HepG2 (cell line): ENCODE results near the gene PLG. TPM values are rescaled to one million over a fixed set of nuclear protein-coding genes. Genes with fewer than 3 reads are reported as not detected.

ENCODE experiments used
- ATAC-seq: fragments of 200-7000 bp; cut with Tn5 transposase; 3 replicates; pipeline ENCODE4 v1.9.1; 2020; ENCODE audit warnings: mild to moderate bottlenecking, moderate library complexity
- BruUV-seq: library from RNA; stranded (reverse); fragments of 400-500 nt; replicated peaks from 2 replicates; lab custom pipeline; 2021; lab: Mats Ljungman, UMichigan
- CTCF ChIA-PET: fragments of 300-600 bp; formaldehyde crosslinking; extraction: SDS; loops from one replicate; lab custom pipeline; 2021; ENCODE audit warnings: low total read pairs, inconsistent platforms, low intra/inter-chr PET ratio; lab: Yijun Ruan, JAX
- POLR2A ChIA-PET: fragments of 350-600 bp; sonication (Branson Sonifier 250); formaldehyde crosslinking; loops from one replicate; lab custom pipeline; 2020; ENCODE audit warnings: antibody characterized with exemption, inconsistent platforms; lab: Yijun Ruan, JAX
- DNase-seq: peaks from one replicate; pipeline ENCODE4 v3.0.0-alpha.2; 2015; ENCODE audit warnings: low spot score
- FAIRE-seq: peaks from 3 replicates; lab custom pipeline; 2011; peaks lifted over from hg19 to GRCh38; lab: Jason Lieb, UNC
- H2AFZ ChIP-seq: one replicate; pipeline ENCODE4 v1.6.1; 2011; ENCODE audit warnings: low read length, inconsistent platforms
- H3K27ac ChIP-seq: fragments of 300-600 bp; 3 replicates; pipeline ENCODE4 v1.8.0; 2011; ENCODE audit warnings: mixed run types, mild to moderate bottlenecking, mixed read lengths, low read length, inconsistent platforms; ENCODE audit not compliant: insufficient read depth; ENCODE audit errors: extremely low read length
- H3K27me3 ChIP-seq, 2 experiments: fragments of 200-600 bp in 1 of 2; 2 replicates in 1 of 2; 3 replicates in 1 of 2; pipeline versions ENCODE4 v1.6.0 to v1.8.0; 2011; ENCODE audit warnings: low read length in 2 of 2, mild to moderate bottlenecking in 2 of 2, moderate library complexity in 2 of 2, inconsistent platforms in 1 of 2; ENCODE audit not compliant: insufficient read depth in 2 of 2, control insufficient read depth in 1 of 2
- H3K36me3 ChIP-seq, 2 experiments: fragments of 200-600 bp in 1 of 2; replicated peaks in 1 of 2; 2 replicates in 1 of 2; 3 replicates in 1 of 2; pipeline versions ENCODE4 v1.5.1 to v1.8.0; 2011; ENCODE audit warnings: low read length in 2 of 2, inconsistent platforms in 1 of 2; ENCODE audit not compliant: insufficient read depth in 2 of 2, control insufficient read depth in 1 of 2
- H3K4me1 ChIP-seq: 2 replicates; pipeline ENCODE4 v1.5.1; 2012; ENCODE audit warnings: low read length, inconsistent platforms; ENCODE audit not compliant: insufficient read depth
- H3K4me2 ChIP-seq: 2 replicates; pipeline ENCODE4 v1.6.0; 2011; ENCODE audit warnings: low read depth, low read length, inconsistent platforms
- H3K4me3 ChIP-seq, 3 experiments: fragments of 200-600 bp in 1 of 3; sonication (generic), shearing (Covaris generic) in 1 of 3; replicated peaks in 1 of 3; 2 replicates each; pipeline ENCODE4 v1.5.1; 2011 to 2016; ENCODE audit warnings: low read length in 3 of 3, inconsistent platforms in 2 of 3, low read depth in 2 of 3, mild to moderate bottlenecking in 2 of 3, control low read depth in 1 of 3, mixed read lengths in 1 of 3; ENCODE audit not compliant: insufficient read depth in 1 of 3
- H3K79me2 ChIP-seq: one replicate; pipeline ENCODE4 v1.6.1; 2011; ENCODE audit warnings: low read length, inconsistent platforms; ENCODE audit not compliant: insufficient read depth
- H3K9ac ChIP-seq: 2 replicates; pipeline ENCODE4 v1.6.0; 2011; ENCODE audit warnings: mild to moderate bottlenecking, low read depth, low read length, inconsistent platforms; ENCODE audit not compliant: insufficient read depth
- H3K9me3 ChIP-seq: 2 replicates; pipeline ENCODE4 v1.5.1; 2012; ENCODE audit warnings: mild to moderate bottlenecking, low read length
- H4K20me1 ChIP-seq: 2 replicates; pipeline ENCODE4 v1.6.0; 2011; ENCODE audit warnings: inconsistent platforms, mild to moderate bottlenecking, low read length, moderate library complexity; ENCODE audit not compliant: insufficient read depth
- ATF7 ChIP-seq, 2 experiments: fragments of 450-650 bp in 1 of 2; sonication (generic) in 1 of 2; formaldehyde crosslinking in 1 of 2; IDR thresholded peaks; 2 replicates each; pipeline versions ENCODE4 v1.4.0 to v1.6.1; 2016 to 2020; ENCODE audit warnings: antibody characterized with exemption in 1 of 2, mild to moderate bottlenecking in 1 of 2, missing genetic modification reagents in 1 of 2
- BHLHE40 ChIP-seq: IDR thresholded peaks from 2 replicates; pipeline ENCODE4 v1.6.1; 2011; ENCODE audit warnings: low read length, improper control_type of control experiment
- FOXA1 ChIP-seq, 2 experiments: fragments of 450-650 bp in 1 of 2; sonication (generic) in 1 of 2; formaldehyde crosslinking in 1 of 2; IDR thresholded peaks; 2 replicates each; pipeline versions ENCODE4 v1.4.0 to v1.6.1; 2016 to 2020; ENCODE audit warnings: missing genetic modification reagents in 1 of 2
- HNRNPK ChIP-seq: fragments of 200-400 bp; formaldehyde crosslinking; IDR thresholded peaks from 2 replicates; pipeline ENCODE4 v1.6.1; 2018; ENCODE audit warnings: low read length, low read depth, moderate library complexity, mild to moderate bottlenecking; ENCODE audit not compliant: poor library complexity, severe bottlenecking
- IKZF1 ChIP-seq: fragments of 450-650 bp; IDR thresholded peaks from 2 replicates; pipeline ENCODE4 v1.7.1; 2016
- LCORL ChIP-seq, 2 experiments: fragments of 450-650 bp in 1 of 2; sonication (generic) in 1 of 2; formaldehyde crosslinking in 1 of 2; IDR thresholded peaks; 2 replicates each; pipeline versions ENCODE4 v1.5.0 to v1.6.1; 2017 to 2020; ENCODE audit warnings: antibody characterized with exemption in 1 of 2, missing genetic modification reagents in 1 of 2
- MAFK ChIP-seq, 2 experiments: IDR thresholded peaks in 1 of 2; conservative IDR thresholded peaks in 1 of 2; 2 replicates each; pipeline ENCODE4 v1.6.1; 2011; ENCODE audit warnings: improper control_type of control experiment in 2 of 2, low read length in 2 of 2
- MED13 ChIP-seq: sonication (generic); formaldehyde crosslinking; IDR thresholded peaks from 2 replicates; pipeline ENCODE4 v1.5.0; 2020; ENCODE audit warnings: missing genetic modification reagents
- NBN ChIP-seq: fragments of 450-650 bp; conservative IDR thresholded peaks from 2 replicates; pipeline ENCODE4 v1.6.1; 2017
- PLRG1 ChIP-seq: fragments of 450-650 bp; conservative IDR thresholded peaks from 2 replicates; pipeline ENCODE4 v1.6.1; 2016
- ZBED4 ChIP-seq: sonication (generic); formaldehyde crosslinking; IDR thresholded peaks from 2 replicates; pipeline ENCODE4 v1.4.0; 2020; ENCODE audit warnings: missing genetic modification reagents, borderline replicate concordance
- ZBTB8A ChIP-seq: sonication (generic); formaldehyde crosslinking; IDR thresholded peaks from 2 replicates; pipeline ENCODE4 v1.4.0; 2020; ENCODE audit warnings: mild to moderate bottlenecking, low read depth, missing genetic modification reagents, borderline replicate concordance
- ZNF207 ChIP-seq: fragments of 450-650 bp; IDR thresholded peaks from 2 replicates; pipeline ENCODE4 v1.6.1; 2016; ENCODE audit warnings: antibody characterized with exemption, borderline replicate concordance
- ZNF577 ChIP-seq: sonication (generic); formaldehyde crosslinking; IDR thresholded peaks from 2 replicates; pipeline ENCODE4 v1.4.0; 2020; ENCODE audit warnings: mild to moderate bottlenecking, low read depth, missing genetic modification reagents, borderline replicate concordance
- ZNF598 ChIP-seq: sonication (generic); formaldehyde crosslinking; IDR thresholded peaks from 2 replicates; pipeline ENCODE4 v1.5.1; 2020; ENCODE audit warnings: mild to moderate bottlenecking, missing genetic modification reagents, borderline replicate concordance
- WGBS: methylation state at CpG from one replicate; pipeline ENCODE4 v1.1.6; 2017; ENCODE audit warnings: low lambda C conversion rate; 5-methylcytosine and 5-hydroxymethylcytosine counted together
- in situ Hi-C: cut with HindIII; loops from 2 replicates; pipeline ENCODE4 v1.10.0; 2017; ENCODE audit warnings: low pct_unique_long_range_greater_than_20kb; ENCODE audit not compliant: extremely low pct_ligation_motif_present
- intact Hi-C: fragments of 100-400 bp; cut with micrococcal nuclease; formaldehyde crosslinking; loops from one replicate; pipeline ENCODE4 v1.10.0; 2022; ENCODE audit not compliant: unreplicated experiment
- polyA plus RNA-seq, 8 experiments: library from polyadenylated mRNA; depleted of rRNA in 3 of 8; stranded (reverse) in 7 of 8; unstranded in 1 of 8; fragments of >200 nt; fragmentation: Illumina TruSeq in 4 of 8; extraction: Trizol in 4 of 8; gene quantifications; 2 replicates each; pipeline versions ENCODE4 v1.2.1 to v1.2.3, GENCODE V29; 2011 to 2016; ENCODE audit warnings: low read depth in 4 of 8, missing spikeins in 1 of 8, mixed read lengths in 1 of 8; ENCODE audit not compliant: insufficient read depth in 1 of 8
- total RNA-seq, 5 experiments: library from RNA; depleted of rRNA; stranded (reverse); fragments of >200 nt; fragmentation: Illumina TruSeq; extraction: Trizol; gene quantifications; 2 replicates each; pipeline ENCODE4 v1.2.3, GENCODE V29; 2016; ENCODE audit warnings: low read depth in 1 of 5

Gene PLG
- total and polyA plus RNA-seq, 2 of the 13 experiments (the other 11 are each of a cell fraction or from before 2014, with no cell fraction given), result 1.7 to 10.7 TPM

GRCh38 chr6:160756871-160757270 lies 54.8 kb downstream of the PLG start:
- H3K4me2 ChIP-seq, result no peak overlapping the region
- TF ChIP-seq MAFK (conservative IDR thresholded peaks at IDR 0.05 in 1 of 2, IDR thresholded peaks at IDR 0.05 in 1 of 2; ENCODE audit: low read length in 2 of 2) (0 out of 4 replicates have a peak, but pooled peaks have one; percentile 1 to 17), HNRNPK (no peak)
- no peak overlapping the region for H3K9ac ChIP-seq
- DNase-seq, result no peak
- no peaks in the 10 kb centered on the region for H3K27me3 ChIP-seq
- FAIRE-seq, result no peak
- in situ Hi-C loops (no loop called here), intact Hi-C loops (no loop called here)
- no peaks in the 10 kb centered on the region for H3K4me1 ChIP-seq
- POLR2A ChIA-PET, result no interaction called here
- CTCF ChIA-PET, result no interaction called here
- H3K36me3 ChIP-seq, result no peaks in the 10 kb centered on the region
- H3K9me3 ChIP-seq, result no peaks in the 10 kb centered on the region
- no TSS peak for BruUV-seq
- no peak overlapping the region for H3K4me3 ChIP-seq
- 46% methylated on average over 4 of the region's 4 CpGs for WGBS
- ATAC-seq, result no peak
- no peaks in the 10 kb centered on the region for H3K79me2 ChIP-seq
- no peak overlapping the region for H3K27ac ChIP-seq
- H2AFZ ChIP-seq, result no peak overlapping the region
- H4K20me1 ChIP-seq, result no peaks in the 10 kb centered on the region

- no peak overlapping the region for H3K9ac ChIP-seq
- 0 out of 2 replicates have a peak, but pooled peaks cover 5% of the 10 kb centered on the region for H3K9me3 ChIP-seq
- no peak overlapping the region for H3K27ac ChIP-seq
- no peaks in the 10 kb centered on the region for H4K20me1 ChIP-seq
- in situ Hi-C loops, result no loop called here
- DNase-seq (no peak), ATAC-seq (no peak), FAIRE-seq (no peak)
- H2AFZ ChIP-seq, result no peak overlapping the region
- no peaks in the 10 kb centered on the region for H3K36me3 ChIP-seq
- intact Hi-C loops, result loop anchor here (5.0 kb wide), 1 partner anchor 248 kb away; no protein-coding TSS in a partner anchor
- H3K4me2 ChIP-seq, result no peak overlapping the region
- no peaks in the 10 kb centered on the region for H3K4me1 ChIP-seq
- TF ChIP-seq ATF7 (IDR thresholded peaks at IDR 0.05) (0 out of 2 replicates have a peak, but pooled peaks have one; percentile 9), ATF7 (CRISPR knock-in tag; IDR thresholded peaks at IDR 0.05) (no peak), ZNF207 (0 out of 2 replicates have a peak, but pooled peaks have one; percentile 67), ZBTB8A (no peak), MED13 (CRISPR knock-in tag) (no peak), LCORL (IDR thresholded peaks at IDR 0.05) (peak; percentile 22; the same call in 1 of the 2 replicates), LCORL (CRISPR knock-in tag; IDR thresholded peaks at IDR 0.05) (no peak), IKZF1 (0 out of 2 replicates have a peak, but pooled peaks have one; percentile 43), PLRG1 (peak; percentile 79; the same call in 1 of the 2 replicates), BHLHE40 (no peak), FOXA1 (IDR thresholded peaks at IDR 0.05) (peak; percentile 51; the same call in 1 of the 2 replicates), FOXA1 (CRISPR knock-in tag; IDR thresholded peaks at IDR 0.05) (no peak), ZNF598 (CRISPR knock-in tag) (no peak), ZNF577 (no peak), NBN (0 out of 2 replicates have a peak, but pooled peaks have one; percentile 82), ZBED4 (CRISPR knock-in tag) (no peak)
- no peaks in the 10 kb centered on the region for H3K79me2 ChIP-seq
- BruUV-seq, result no TSS peak
- WGBS, result 44% methylated on average over 5 of the region's 5 CpGs
- peaks cover 3 to 14% of the 10 kb centered on the region in 2 experiments; a peak in 3 of 5 replicates for H3K27me3 ChIP-seq
- ChIA-PET CTCF (no interaction called here), POLR2A (no interaction called here)
- no peak overlapping the region for H3K4me3 ChIP-seq
Measured at GRCh38 chr6:160764847-160765246, 62.8 kb downstream of the PLG start.
